ENCODE measurements around the gene ZC3H13. TPM values are rescaled to one million over a fixed set of nuclear protein-coding genes. Genes with fewer than 3 reads are reported as not detected.

The ZC3H13 gene, protein sequence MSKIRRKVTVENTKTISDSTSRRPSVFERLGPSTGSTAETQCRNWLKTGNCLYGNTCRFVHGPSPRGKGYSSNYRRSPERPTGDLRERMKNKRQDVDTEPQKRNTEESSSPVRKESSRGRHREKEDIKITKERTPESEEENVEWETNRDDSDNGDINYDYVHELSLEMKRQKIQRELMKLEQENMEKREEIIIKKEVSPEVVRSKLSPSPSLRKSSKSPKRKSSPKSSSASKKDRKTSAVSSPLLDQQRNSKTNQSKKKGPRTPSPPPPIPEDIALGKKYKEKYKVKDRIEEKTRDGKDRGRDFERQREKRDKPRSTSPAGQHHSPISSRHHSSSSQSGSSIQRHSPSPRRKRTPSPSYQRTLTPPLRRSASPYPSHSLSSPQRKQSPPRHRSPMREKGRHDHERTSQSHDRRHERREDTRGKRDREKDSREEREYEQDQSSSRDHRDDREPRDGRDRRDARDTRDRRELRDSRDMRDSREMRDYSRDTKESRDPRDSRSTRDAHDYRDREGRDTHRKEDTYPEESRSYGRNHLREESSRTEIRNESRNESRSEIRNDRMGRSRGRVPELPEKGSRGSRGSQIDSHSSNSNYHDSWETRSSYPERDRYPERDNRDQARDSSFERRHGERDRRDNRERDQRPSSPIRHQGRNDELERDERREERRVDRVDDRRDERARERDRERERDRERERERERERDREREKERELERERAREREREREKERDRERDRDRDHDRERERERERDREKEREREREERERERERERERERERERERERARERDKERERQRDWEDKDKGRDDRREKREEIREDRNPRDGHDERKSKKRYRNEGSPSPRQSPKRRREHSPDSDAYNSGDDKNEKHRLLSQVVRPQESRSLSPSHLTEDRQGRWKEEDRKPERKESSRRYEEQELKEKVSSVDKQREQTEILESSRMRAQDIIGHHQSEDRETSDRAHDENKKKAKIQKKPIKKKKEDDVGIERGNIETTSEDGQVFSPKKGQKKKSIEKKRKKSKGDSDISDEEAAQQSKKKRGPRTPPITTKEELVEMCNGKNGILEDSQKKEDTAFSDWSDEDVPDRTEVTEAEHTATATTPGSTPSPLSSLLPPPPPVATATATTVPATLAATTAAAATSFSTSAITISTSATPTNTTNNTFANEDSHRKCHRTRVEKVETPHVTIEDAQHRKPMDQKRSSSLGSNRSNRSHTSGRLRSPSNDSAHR (N-terminal part only)
- 7.9 and 14.3 TPM in 2 replicates for total RNA-seq

GRCh38 chr13:46052319-46053161 is at the start of gene ZC3H13:
Gene ZC3H13 (minus strand): TSS chr13:46052746. CDS start chr13:46045507, 7,239 bp downstream.

Other genes with a start within 250 kb of the ZC3H13 start
- under 0.01 TPM in 1 of 2 replicates, not detected in the other for gene SIAH3, start 201.0 kb downstream of the ZC3H13 start, total RNA-seq
- not detected in 2 replicates for gene CPB2, start 52.3 kb upstream of the ZC3H13 start, total RNA-seq
- gene LCP1, start 129.4 kb upstream of the ZC3H13 start, total RNA-seq, result 0.30 and 0.34 TPM in 2 replicates
- gene LRRC63, start 159.2 kb upstream of the ZC3H13 start, total RNA-seq, result 0.15 TPM in 1 of 2 replicates, not detected in the other